Right lobe of liver (tissue), 4 donors: ENCODE results near the gene SCAP.

Source experiments
- POLR2A ChIP-seq: fragments of 450-650 bp; IDR thresholded peaks from one replicate; pipeline ENCODE4 v1.6.1; 2017; ENCODE audit warnings: antibody characterized with exemption, mild to moderate bottlenecking
- TF ChIP-seq, protein P1 (sequence below), 4 donors: fragments of 200-600 bp in 3 of 4; fragments of 450-650 bp in 1 of 4; IDR thresholded peaks; one replicate each; pipeline versions ENCODE4 v1.5.1 to v1.8.0; 2016 to 2022; ENCODE audit warnings: antibody characterized with exemption in 4 of 4, mild to moderate bottlenecking in 2 of 4
- donor health status: DM: no; HTN: no; CAD: no.
- donor health status: DM: no; HTN: no; CAD: no.
- donor health status: DM: no; HTN: yes; CAD: no.

DNA sequence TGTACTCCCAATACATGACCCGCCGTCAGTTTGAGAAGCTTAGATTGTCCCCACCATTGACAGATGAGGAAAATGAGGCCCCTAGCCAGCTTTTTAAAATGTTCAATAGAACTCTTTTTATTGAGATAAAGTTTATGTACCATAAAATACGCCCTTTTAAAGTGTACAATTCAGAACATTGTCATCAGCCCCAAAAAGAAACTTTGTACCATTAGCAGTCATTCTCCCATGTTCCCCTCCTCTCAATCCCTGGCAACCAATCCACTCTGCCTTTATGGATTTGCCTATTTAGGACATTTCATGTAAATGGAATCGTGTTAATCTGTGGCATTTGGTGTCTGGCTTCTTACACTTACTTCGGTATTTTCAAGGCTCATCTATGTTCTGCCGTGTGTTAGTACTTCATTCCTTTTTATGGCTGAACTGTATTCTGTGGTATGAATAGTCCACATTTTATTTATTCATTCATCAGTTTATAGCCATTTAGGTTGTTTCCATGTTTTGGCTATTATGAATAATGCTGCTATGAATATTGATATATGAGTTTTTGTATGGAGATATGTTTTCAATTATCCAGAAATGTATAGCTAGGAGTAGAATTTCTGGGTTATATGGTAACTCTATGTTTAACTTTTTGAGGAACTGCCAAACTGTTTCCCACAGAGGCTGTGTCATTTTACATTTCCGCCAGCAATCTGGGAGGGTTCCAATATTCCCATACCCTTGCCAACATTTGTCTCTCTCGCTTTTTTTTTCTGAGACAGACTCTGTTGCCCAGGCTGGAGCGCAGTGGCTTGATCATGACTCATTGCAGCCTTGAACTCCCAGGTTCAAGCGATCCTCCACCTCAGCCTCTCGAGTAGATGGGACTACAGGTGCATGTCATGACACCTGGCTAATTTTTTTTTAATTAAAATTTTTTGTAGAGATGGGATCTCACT lies 110.3 kb downstream of the SCAP start:
- TF ChIP-seq, protein P1, sequence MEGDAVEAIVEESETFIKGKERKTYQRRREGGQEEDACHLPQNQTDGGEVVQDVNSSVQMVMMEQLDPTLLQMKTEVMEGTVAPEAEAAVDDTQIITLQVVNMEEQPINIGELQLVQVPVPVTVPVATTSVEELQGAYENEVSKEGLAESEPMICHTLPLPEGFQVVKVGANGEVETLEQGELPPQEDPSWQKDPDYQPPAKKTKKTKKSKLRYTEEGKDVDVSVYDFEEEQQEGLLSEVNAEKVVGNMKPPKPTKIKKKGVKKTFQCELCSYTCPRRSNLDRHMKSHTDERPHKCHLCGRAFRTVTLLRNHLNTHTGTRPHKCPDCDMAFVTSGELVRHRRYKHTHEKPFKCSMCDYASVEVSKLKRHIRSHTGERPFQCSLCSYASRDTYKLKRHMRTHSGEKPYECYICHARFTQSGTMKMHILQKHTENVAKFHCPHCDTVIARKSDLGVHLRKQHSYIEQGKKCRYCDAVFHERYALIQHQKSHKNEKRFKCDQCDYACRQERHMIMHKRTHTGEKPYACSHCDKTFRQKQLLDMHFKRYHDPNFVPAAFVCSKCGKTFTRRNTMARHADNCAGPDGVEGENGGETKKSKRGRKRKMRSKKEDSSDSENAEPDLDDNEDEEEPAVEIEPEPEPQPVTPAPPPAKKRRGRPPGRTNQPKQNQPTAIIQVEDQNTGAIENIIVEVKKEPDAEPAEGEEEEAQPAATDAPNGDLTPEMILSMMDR (IDR thresholded peaks at IDR 0.05): no peak
- no peak for TF ChIP-seq POLR2A
